Astrocyte (in vitro differentiated cells and primary cell): Measurements from ENCODE around the gene SEMA3F.

Experiments used
- CTCF ChIP-seq: IDR thresholded peaks from 2 replicates; pipeline ENCODE4 v1.5.1; 2011; ENCODE audit warnings: low read depth, mild to moderate bottlenecking, inconsistent platforms, low read length, moderate library complexity; ENCODE audit not compliant: insufficient read depth
- EZH2 ChIP-seq: IDR thresholded peaks from 2 replicates; pipeline ENCODE4 v1.6.1; 2012; ENCODE audit warnings: mild to moderate bottlenecking, low read length, inconsistent platforms; ENCODE audit not compliant: insufficient read depth

DNA sequence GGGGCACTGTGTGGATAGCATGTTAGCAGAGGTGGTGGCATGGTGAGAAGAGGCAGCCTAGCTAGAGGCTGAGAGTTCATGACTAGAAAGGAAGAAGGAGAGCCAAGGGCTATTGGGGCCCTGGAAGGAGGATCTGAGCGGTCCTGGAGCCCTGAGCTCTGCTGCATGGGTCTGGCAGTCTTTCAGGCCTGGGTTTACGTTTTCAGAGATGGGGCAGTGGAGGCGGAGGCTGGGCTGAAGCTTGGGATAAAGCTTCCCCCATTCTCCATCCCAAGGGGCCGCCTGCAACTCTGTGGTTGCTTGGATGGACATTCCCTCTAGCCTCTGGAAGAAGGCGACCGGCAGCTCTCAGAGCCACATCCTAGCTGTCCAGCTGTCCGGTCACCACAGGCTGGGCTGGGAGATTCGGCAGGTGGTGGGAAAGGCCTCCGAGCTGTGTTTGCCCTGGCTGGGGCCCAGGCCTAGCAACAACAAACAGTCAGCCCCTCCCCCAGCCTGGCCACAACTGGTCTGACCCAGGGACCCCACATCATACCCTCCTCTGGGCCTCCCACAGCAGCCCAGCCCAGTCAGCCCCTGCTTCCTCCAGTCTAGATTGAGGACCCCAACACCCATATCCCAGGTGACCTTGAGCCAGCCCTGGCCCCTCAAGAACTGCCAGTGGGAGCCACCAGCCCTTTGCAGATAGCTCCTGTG lies 48.1 kb downstream of the SEMA3F start:
- TF ChIP-seq CTCF (no peak), EZH2 (no peak)
